Spinal cord (tissue), 10 donors: ENCODE measurements around the gene RARG. TPM values are rescaled to one million over a fixed set of nuclear protein-coding genes. Genes with fewer than 3 reads are reported as not detected.

Experiments
- DNase-seq, 6 donors: peaks; one replicate each; pipeline versions ENCODE4 v3.0.0 to v3.0.0-alpha.2; 2013 to 2015; ENCODE audit warnings: low spot score in 6 of 6, low read depth in 4 of 6
- H3K27ac ChIP-seq: one replicate; pipeline ENCODE4 v1.5.1; 2013; ENCODE audit warnings: low read depth, low read length, control low read depth
- H3K27me3 ChIP-seq: one replicate; pipeline ENCODE4 v1.6.1; 2013; ENCODE audit warnings: low read length; ENCODE audit not compliant: control insufficient read depth, insufficient read depth
- H3K36me3 ChIP-seq: one replicate; pipeline ENCODE4 v1.6.1; 2013; ENCODE audit warnings: low read length; ENCODE audit not compliant: control insufficient read depth, insufficient read depth
- H3K4me1 ChIP-seq: one replicate; pipeline ENCODE4 v1.6.1; 2013; ENCODE audit warnings: low read length; ENCODE audit not compliant: control insufficient read depth, insufficient read depth
- H3K4me3 ChIP-seq: one replicate; pipeline ENCODE4 v1.5.1; 2013; ENCODE audit warnings: low read depth, low read length, control low read depth
- H3K9me3 ChIP-seq: one replicate; pipeline ENCODE4 v1.6.1; 2013; ENCODE audit warnings: low read length; ENCODE audit not compliant: control insufficient read depth, insufficient read depth
- WGBS: methylation state at CpG from one replicate; pipeline ENCODE4 v1.1.5; 2013; ENCODE audit warnings: missing lambda C conversion rate; ENCODE audit not compliant: insufficient coverage; 5-methylcytosine and 5-hydroxymethylcytosine counted together
- polyA plus RNA-seq, 2 donors: library from polyadenylated mRNA; unstranded; fragments of 120-200 nt; gene quantifications; one replicate each; pipeline ENCODE4 v1.2.1, GENCODE V29; 2013; ENCODE audit not compliant: insufficient read length in 2 of 2
- total RNA-seq, 2 donors: library from RNA; depleted of rRNA in 1 of 2; stranded (reverse); fragments of 120-200 nt in 1 of 2; fragments of >200 nt in 1 of 2; gene quantifications; one replicate each; pipeline versions ENCODE4 v1.2.3 to v1.2.4, GENCODE V29; 2013 to 2014
- donor health status: healthy.

The RARG gene
- total and polyA plus RNA-seq, 4 donors: 10.8 to 20.1 (median 15.2) TPM

DNA sequence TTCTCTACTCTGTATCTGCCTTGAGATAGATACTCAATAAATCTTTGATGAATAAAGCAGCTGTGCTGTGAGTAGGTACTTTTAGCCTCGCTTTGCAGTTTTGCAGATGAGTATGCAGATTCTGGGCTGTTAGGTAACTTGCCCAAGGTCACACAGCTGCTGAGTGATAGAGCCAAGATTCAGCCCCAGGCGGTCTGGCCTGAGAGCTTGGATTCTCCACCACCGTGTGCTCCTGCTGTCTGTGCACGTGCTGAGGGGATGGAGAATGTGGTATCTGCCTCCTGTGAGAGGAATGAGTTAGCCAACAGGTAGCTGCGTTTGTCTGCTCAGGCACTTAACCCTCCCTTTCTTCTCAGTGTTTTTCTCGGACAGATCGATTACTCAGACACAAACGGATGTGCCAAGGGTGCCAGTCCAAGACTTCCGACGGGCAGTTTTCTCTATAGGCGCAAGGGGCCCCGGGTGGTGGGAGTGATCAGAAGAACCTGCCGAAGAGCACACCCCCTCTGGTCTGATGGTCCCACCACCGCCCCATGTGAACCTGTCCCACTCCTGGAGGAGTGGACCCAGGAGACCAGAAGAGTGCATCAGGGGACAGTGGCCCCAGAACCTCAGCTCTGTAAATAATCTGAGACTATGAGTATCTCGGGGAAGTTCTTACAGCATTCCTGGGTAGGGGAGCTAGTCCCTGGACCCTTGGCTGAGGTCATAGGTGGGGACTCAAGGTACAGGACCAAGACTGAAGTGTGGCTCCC is 44.7 kb downstream of the RARG start:
- Histone ChIP-seq H3K36me3 (peaks cover 71% of the 10 kb centered on the region), H3K9me3 (no peaks in the 10 kb centered on the region), H3K27me3 (no peaks in the 10 kb centered on the region), H3K4me3 (no peak overlapping the region), H3K27ac (no peak overlapping the region), H3K4me1 (peaks cover 11% of the 10 kb centered on the region)
- WGBS: 91% methylated on average over 13 of the region's 15 CpGs
- no peak for DNase-seq

- H3K4me1 ChIP-seq: peaks cover 17% of the 10 kb centered on the region
- DNase-seq: no peak
- H3K36me3 ChIP-seq: peaks cover 68% of the 10 kb centered on the region
- H3K27me3 ChIP-seq: no peaks in the 10 kb centered on the region
- no peaks in the 10 kb centered on the region for H3K9me3 ChIP-seq
- no peak overlapping the region for H3K27ac ChIP-seq
- WGBS: 91% methylated on average over 2 of the region's 4 CpGs
- H3K4me3 ChIP-seq: no peak overlapping the region
Observed at GRCh38 chr12:53186745-53187144, 45.3 kb downstream of the RARG start.

DNA sequence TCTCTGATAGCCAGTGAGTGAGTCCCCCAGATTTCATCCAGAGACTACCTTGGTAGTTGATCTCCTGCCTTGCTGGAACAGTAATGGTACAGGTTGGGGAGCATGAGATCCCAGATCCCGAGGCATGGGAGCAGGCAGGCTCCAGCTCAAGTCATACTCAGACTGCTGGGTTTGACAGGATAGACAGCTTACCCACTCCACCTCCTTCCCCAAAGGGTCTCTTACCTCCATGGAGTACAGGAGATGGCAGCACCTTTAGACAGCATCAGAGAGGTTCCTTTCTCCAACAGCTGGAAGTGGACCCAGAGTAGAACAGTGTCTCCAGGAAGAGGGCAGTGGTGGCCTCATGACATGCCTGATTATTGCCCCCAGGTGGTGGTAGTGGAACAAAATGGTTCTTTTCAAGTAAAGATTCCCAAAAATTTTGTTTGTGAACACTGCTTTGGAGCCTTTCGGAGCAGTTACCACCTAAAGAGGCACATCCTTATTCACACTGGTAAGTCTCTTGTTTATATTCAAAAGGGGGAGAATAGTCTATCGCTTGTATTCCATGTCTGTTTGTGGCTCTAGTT is 46.3 kb downstream of the RARG start:
- H3K9me3 ChIP-seq: no peaks in the 10 kb centered on the region
- WGBS: 100% methylated on average over 2 of the region's 3 CpGs
- H3K4me3 ChIP-seq: no peak overlapping the region
- H3K4me1 ChIP-seq: peaks cover 23% of the 10 kb centered on the region
- no peak overlapping the region for H3K27ac ChIP-seq
- H3K27me3 ChIP-seq: no peaks in the 10 kb centered on the region
- H3K36me3 ChIP-seq: peaks cover 62% of the 10 kb centered on the region
- no peak for DNase-seq

DNA sequence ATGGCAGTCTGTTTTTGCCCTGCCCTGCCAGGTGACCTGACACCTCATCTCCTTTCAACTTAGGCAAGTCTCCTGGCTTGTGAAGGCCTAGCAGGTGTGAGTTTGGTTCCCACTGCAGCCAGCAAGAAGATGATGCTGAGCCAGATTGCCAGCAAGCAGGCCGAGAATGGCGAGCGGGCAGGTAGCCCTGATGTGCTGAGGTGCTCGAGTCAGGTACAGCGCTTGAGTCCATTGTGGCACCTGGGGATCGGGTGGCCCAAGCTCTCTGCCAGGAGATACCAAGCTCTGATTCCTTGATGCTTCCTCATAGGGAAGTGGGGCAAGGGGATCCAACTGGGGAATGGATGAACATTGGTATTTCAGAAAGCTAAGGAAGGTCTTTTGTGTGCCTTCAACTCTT is 47.2 kb downstream of the RARG start:
- Histone ChIP-seq H3K27me3 (no peaks in the 10 kb centered on the region), H3K27ac (no peak overlapping the region), H3K4me3 (no peak overlapping the region), H3K36me3 (peaks cover 57% of the 10 kb centered on the region), H3K9me3 (no peaks in the 10 kb centered on the region), H3K4me1 (peaks cover 26% of the 10 kb centered on the region)
- WGBS: 95% methylated on average over 6 of the region's 6 CpGs
- DNase-seq: no peak

GRCh38 chr12:53182903-53183302 is 49.1 kb downstream of the RARG start:
- peaks cover 29% of the 10 kb centered on the region for H3K4me1 ChIP-seq
- no peaks in the 10 kb centered on the region for H3K27me3 ChIP-seq
- peaks cover 46% of the 10 kb centered on the region for H3K36me3 ChIP-seq
- no CpG with 5 or more reads among the region's 2 CpGs for WGBS
- H3K4me3 ChIP-seq: no peak overlapping the region
- DNase-seq: peak in 2 of 6 donors; percentile 24 to 41
- H3K27ac ChIP-seq: no peak overlapping the region
- H3K9me3 ChIP-seq: no peaks in the 10 kb centered on the region

GRCh38 chr12:53181935-53182334 is 50.1 kb downstream of the RARG start:
- WGBS: 74% methylated on average over 2 of the region's 2 CpGs
- DNase-seq: no peak
- H3K9me3 ChIP-seq: no peaks in the 10 kb centered on the region
- no peak overlapping the region for H3K4me3 ChIP-seq
- peaks cover 29% of the 10 kb centered on the region for H3K4me1 ChIP-seq
- peaks cover 36% of the 10 kb centered on the region for H3K36me3 ChIP-seq
- no peaks in the 10 kb centered on the region for H3K27me3 ChIP-seq
- H3K27ac ChIP-seq: no peak overlapping the region

GRCh38 chr12:53180931-53181645 is 50.9 kb downstream of the RARG start:
- DNase-seq: peak in 5 of 6 donors; percentile 62 to 95 (median 74)
- peaks cover 28% of the 10 kb centered on the region for H3K36me3 ChIP-seq
- peak overlapping the region; percentile 96 for H3K27ac ChIP-seq
- H3K27me3 ChIP-seq: no peaks in the 10 kb centered on the region
- 1% methylated on average over 52 of the region's 57 CpGs for WGBS
- H3K9me3 ChIP-seq: no peaks in the 10 kb centered on the region
- H3K4me1 ChIP-seq: peaks cover 29% of the 10 kb centered on the region
- peak overlapping the region; percentile 80 for H3K4me3 ChIP-seq

DNA sequence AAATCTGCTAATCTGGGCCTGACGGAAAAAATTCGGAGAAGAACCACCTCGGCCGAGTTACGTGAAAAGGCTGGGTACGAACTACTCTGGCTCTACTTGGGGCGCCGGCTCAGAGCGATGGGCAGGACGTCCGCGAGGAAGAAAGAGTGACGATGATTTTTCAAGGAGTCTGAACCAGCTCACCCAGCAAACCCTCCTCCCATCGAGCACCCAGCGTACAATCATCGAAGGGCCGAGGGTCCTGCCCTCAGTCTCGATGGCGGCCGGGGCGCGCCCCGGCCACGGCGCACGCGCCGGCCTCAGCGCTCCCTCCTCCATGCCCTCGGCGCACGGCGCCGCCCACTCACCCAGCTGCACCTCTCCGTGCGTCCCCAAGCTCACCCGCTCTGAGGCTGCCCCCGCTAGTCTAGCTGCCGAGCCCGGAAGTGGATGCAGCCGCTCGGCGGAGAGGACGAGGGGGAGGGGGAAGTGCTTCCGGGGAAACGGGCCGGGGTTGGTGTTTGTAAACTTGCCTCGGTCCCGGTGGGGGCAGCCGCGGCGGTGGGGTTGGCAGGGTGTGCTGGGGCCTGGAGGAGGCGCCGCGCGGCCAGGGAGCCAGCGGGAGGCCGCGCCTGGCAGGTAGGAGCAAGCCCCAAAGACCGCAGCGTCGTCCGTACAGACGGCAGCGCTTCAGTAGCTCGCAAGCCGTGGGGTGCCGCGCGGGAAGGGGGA is 51.6 kb downstream of the RARG start, which contains the start of the genes CSAD and ZNF740:
CSAD (minus strand) TSS at position 706 of the 711 bp plus-strand sequence. CDS start 7,455 bp downstream, outside the sequence.
ZNF740 (plus strand) TSS at position 503 of the 711 bp plus-strand sequence. CDS start 1,262 bp downstream, outside the sequence.
- DNase-seq: peak; percentile 88 to 99 (median 95)
- Histone ChIP-seq H3K27me3 (no peaks in the 10 kb centered on the region), H3K27ac (peak within 1 kb of the TSS; percentile 96), H3K36me3 (peaks cover 23% of the 10 kb centered on the region), H3K4me3 (peak within 1 kb of the TSS; percentile 80), H3K9me3 (no peaks in the 10 kb centered on the region), H3K4me1 (peaks cover 29% of the 10 kb centered on the region)
- under 1% methylated on average over 64 of the region's 70 CpGs for WGBS

DNA sequence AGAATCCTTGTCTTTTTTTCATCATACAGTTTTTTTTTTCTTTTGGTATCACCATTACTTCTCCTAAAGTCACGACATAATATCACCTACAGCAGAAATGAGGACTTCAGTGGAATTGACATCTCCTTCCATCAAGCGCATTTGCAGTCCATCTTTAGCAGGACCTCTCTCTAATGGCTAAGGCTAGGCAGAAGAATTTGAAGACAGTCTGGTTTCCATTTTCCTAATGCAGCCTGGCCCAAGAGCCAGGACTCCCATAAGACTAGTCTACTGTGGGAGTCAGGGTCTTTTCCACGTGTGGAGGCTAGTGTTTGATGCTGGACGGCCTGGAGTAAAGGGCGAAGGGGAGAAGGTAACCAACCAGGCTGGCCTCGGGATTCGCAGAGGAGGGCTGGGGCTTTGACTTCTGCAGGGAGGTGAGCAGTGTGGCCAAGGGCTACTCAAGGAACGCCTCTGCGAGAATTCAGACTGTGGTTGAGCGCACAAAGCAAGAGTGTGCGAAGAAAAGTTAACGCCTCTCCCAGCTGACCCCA is 52.3 kb downstream of the RARG start:
- no peak for DNase-seq
- H3K27me3 ChIP-seq: no peaks in the 10 kb centered on the region

More for the DNA sequence above, 52.3 kb downstream of the RARG start:
- Histone ChIP-seq H3K4me1 (peaks cover 26% of the 10 kb centered on the region), H3K27ac (peak overlapping the region; percentile 96), H3K36me3 (peaks cover 18% of the 10 kb centered on the region), H3K9me3 (no peaks in the 10 kb centered on the region), H3K4me3 (peak overlapping the region; percentile 80)
- 13% methylated on average over 12 of the region's 12 CpGs for WGBS
